CD14-positive monocyte (primary cell): Measurements from ENCODE around the gene KSR2. TPM values are rescaled to one million over a fixed set of nuclear protein-coding genes. Genes with fewer than 3 reads are reported as not detected.

Experiments used
- DNase-seq, 3 donors: peaks; one replicate each; pipeline ENCODE4 v3.0.0-alpha.2; 2011 to 2022
- H2AFZ ChIP-seq: 2 replicates; pipeline ENCODE4 v1.6.0; 2012; ENCODE audit warnings: mild to moderate bottlenecking, low read depth, low read length, inconsistent platforms; ENCODE audit not compliant: insufficient read depth, poor library complexity, severe bottlenecking
- H3K27ac ChIP-seq, 2 donors: 1 replicate in 1 of 2; 2 replicates in 1 of 2; pipeline ENCODE4 v1.5.1; 2012 to 2013; ENCODE audit warnings: low read length in 2 of 2, control low read depth in 1 of 2, inconsistent platforms in 1 of 2, low read depth in 1 of 2, mild to moderate bottlenecking in 1 of 2
- H3K27me3 ChIP-seq, 2 donors: one replicate each; pipeline versions ENCODE4 v1.6.0 to v1.6.1; 2011 to 2013; ENCODE audit warnings: low read length in 2 of 2; ENCODE audit not compliant: control insufficient read depth in 2 of 2, insufficient read depth in 2 of 2
- H3K36me3 ChIP-seq, 2 donors: replicated peaks in 1 of 2; 1 replicate in 1 of 2; 2 replicates in 1 of 2; pipeline versions ENCODE4 v1.5.1 to v1.6.1; 2012 to 2013; ENCODE audit warnings: low read length in 2 of 2, control low read depth in 1 of 2, inconsistent platforms in 1 of 2, mild to moderate bottlenecking in 1 of 2; ENCODE audit not compliant: insufficient read depth in 2 of 2, control insufficient read depth in 1 of 2
- H3K4me1 ChIP-seq, 2 donors: 1 replicate in 1 of 2; 2 replicates in 1 of 2; pipeline versions ENCODE4 v1.5.1 to v1.6.1; 2012 to 2013; ENCODE audit warnings: low read length in 2 of 2, control low read depth in 1 of 2, inconsistent platforms in 1 of 2, mild to moderate bottlenecking in 1 of 2, moderate library complexity in 1 of 2; ENCODE audit not compliant: insufficient read depth in 2 of 2, control insufficient read depth in 1 of 2
- H3K4me2 ChIP-seq: replicated peaks from 2 replicates; pipeline ENCODE3; 2012; ENCODE audit warnings: low read length, moderate library complexity, mild to moderate bottlenecking; ENCODE audit not compliant: poor library complexity, severe bottlenecking; ENCODE audit errors: extremely low read depth
- H3K4me3 ChIP-seq, 3 experiments: fragments of 200-600 bp in 1 of 3; sonication (generic) in 1 of 3; replicated peaks in 1 of 3; 1 replicate in 2 of 3; 2 replicates in 1 of 3; pipeline ENCODE4 v1.5.1; 2011 to 2013; ENCODE audit warnings: low read length in 3 of 3, mild to moderate bottlenecking in 3 of 3, control low read depth in 2 of 3, low read depth in 2 of 3, inconsistent platforms in 1 of 3, moderate library complexity in 1 of 3
- H3K79me2 ChIP-seq: 2 replicates; pipeline ENCODE4 v1.6.0; 2012; ENCODE audit warnings: mild to moderate bottlenecking, control low read depth, inconsistent platforms, low read length, moderate library complexity; ENCODE audit not compliant: insufficient read depth
- H3K9ac ChIP-seq: 2 replicates; pipeline ENCODE4 v1.6.0; 2017; ENCODE audit warnings: low read length, mild to moderate bottlenecking; ENCODE audit not compliant: insufficient read depth, poor library complexity, severe bottlenecking
- H3K9me3 ChIP-seq, 2 donors: replicated peaks in 1 of 2; 1 replicate in 1 of 2; 2 replicates in 1 of 2; pipeline versions ENCODE4 v1.5.1 to v1.6.1; 2012 to 2013; ENCODE audit warnings: low read length in 2 of 2, control low read depth in 1 of 2; ENCODE audit not compliant: control insufficient read depth in 1 of 2, insufficient read depth in 1 of 2
- H4K20me1 ChIP-seq: 2 replicates; pipeline ENCODE4 v1.6.0; 2012; ENCODE audit warnings: mild to moderate bottlenecking, low read length, control low read depth, moderate library complexity; ENCODE audit not compliant: insufficient read depth
- H3K27ac Mint-ChIP-seq, 7 donors: one replicate each; pipeline ENCODE4 v1.8.0; 2020; ENCODE audit warnings: mild to moderate bottlenecking in 7 of 7, mixed read lengths in 7 of 7, moderate library complexity in 6 of 7, inconsistent platforms in 2 of 7
- H3K27me3 Mint-ChIP-seq, 3 donors: one replicate each; pipeline ENCODE4 v1.8.0; 2021 to 2022; ENCODE audit warnings: low read depth in 3 of 3, mild to moderate bottlenecking in 3 of 3, mixed read lengths in 3 of 3, moderate library complexity in 3 of 3, inconsistent platforms in 1 of 3
- H3K36me3 Mint-ChIP-seq, 2 donors: one replicate each; pipeline ENCODE4 v1.8.0; 2020; ENCODE audit warnings: mixed read lengths in 2 of 2, inconsistent platforms in 1 of 2, mild to moderate bottlenecking in 1 of 2
- H3K4me1 Mint-ChIP-seq: one replicate; pipeline ENCODE4 v1.8.0; 2020; ENCODE audit warnings: mild to moderate bottlenecking, mixed read lengths
- H3K4me3 Mint-ChIP-seq, 2 donors: one replicate each; pipeline ENCODE4 v1.8.0; 2020; ENCODE audit warnings: mild to moderate bottlenecking in 2 of 2, mixed read lengths in 2 of 2, moderate library complexity in 1 of 2
- H3K9me3 Mint-ChIP-seq, 7 donors: one replicate each; pipeline ENCODE4 v1.8.0; 2020 to 2022; ENCODE audit warnings: mixed read lengths in 7 of 7, mild to moderate bottlenecking in 6 of 7, moderate library complexity in 6 of 7, inconsistent platforms in 2 of 7
- WGBS: methylation state at CpG from one replicate; pipeline ENCODE4 v1.1.5; 2013; ENCODE audit warnings: missing lambda C conversion rate; ENCODE audit not compliant: insufficient coverage; 5-methylcytosine and 5-hydroxymethylcytosine counted together
- intact Hi-C, 2 donors: fragments of 100-400 bp; cut with micrococcal nuclease; formaldehyde crosslinking; loops; one replicate each; pipeline versions ENCODE4 v1.15.0 to v1.15.1; 2023
- polyA plus RNA-seq, 3 donors: library from polyadenylated mRNA; depleted of rRNA in 1 of 3; unstranded in 2 of 3; stranded (reverse) in 1 of 3; fragments of 300-500 nt in 2 of 3; fragments of >200 nt in 1 of 3; fragmentation: Illumina TruSeq in 2 of 3; gene quantifications; 1 replicate in 2 of 3; 2 replicates in 1 of 3; pipeline ENCODE4 v1.2.3, GENCODE V29; 2012 to 2021
- TF ChIP-seq, protein P1 (sequence below): fragments of 200-600 bp; IDR thresholded peaks from one replicate; pipeline ENCODE4 v1.8.0; 2022; ENCODE audit warnings: antibody characterized with exemption, mild to moderate bottlenecking

The KSR2 gene
- polyA plus RNA-seq, 3 donors, result not detected

DNA sequence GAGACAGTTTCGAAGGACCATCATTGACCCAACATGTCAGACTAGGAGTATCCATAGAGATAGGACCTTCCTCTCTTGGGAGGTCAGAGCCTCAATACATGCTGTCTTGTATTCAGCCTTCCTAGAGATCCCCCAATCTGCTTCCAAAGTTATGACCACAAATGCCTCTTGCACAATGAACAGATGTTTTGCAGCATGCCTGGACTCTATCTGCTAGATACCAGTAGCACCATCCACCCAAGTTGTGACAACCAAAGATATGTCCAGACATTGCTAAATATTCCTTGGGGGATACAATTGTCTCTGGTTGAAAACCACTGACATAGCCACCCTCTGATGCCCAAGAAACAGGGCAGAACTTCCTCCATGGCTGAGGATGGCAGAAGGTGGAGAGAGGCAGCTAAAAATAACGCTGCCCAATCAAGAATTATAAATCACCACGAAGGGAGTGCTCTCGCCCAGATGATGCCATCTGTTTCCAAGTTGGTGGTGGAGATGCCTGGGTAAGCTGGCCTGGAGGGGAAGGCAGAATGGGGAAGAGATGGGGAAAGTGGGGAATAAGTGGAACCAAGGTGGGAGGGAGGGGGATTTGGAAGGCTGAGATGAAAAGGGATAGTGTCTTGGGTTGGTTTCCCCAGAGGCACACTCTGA, 564.5 kb downstream of the KSR2 start:
- no peaks in the 10 kb centered on the region for H3K36me3 ChIP-seq
- Mint-ChIP-seq H3K4me3 (peak overlapping the region in 1 of 2 donors; percentile 47), H3K4me1 (peaks cover 18% of the 10 kb centered on the region), H3K9me3 (peaks cover 0 to 14% (median 8%) of the 10 kb centered on the region in 7 donors), H3K27ac (peak overlapping the region; percentile 2 to 93 (median 86)), H3K27me3 (peaks cover 2 to 9% (median 6%) of the 10 kb centered on the region in 3 donors), H3K36me3 (no peaks in the 10 kb centered on the region)
- no peak overlapping the region for H2AFZ ChIP-seq
- no peaks in the 10 kb centered on the region for H3K79me2 ChIP-seq
- H4K20me1 ChIP-seq, result no peaks in the 10 kb centered on the region
- H3K27ac ChIP-seq, result peak overlapping the region in 1 of 2 donors; percentile 33
- whole genome bisulfite sequencing, result 71% methylated on average over 4 of the region's 4 CpGs
- DNase-seq, result no peak
- no peak overlapping the region for H3K4me2 ChIP-seq
- H3K9ac ChIP-seq, result no peak overlapping the region
- H3K27me3 ChIP-seq, result no peaks in the 10 kb centered on the region
- intact Hi-C loops, result no loop called here
- peaks cover 5 to 11% of the 10 kb centered on the region in 2 donors for H3K4me1 ChIP-seq
- peaks cover 6 to 7% of the 10 kb centered on the region in 2 donors for H3K9me3 ChIP-seq
- no peak overlapping the region for H3K4me3 ChIP-seq
- TF ChIP-seq, protein P1, sequence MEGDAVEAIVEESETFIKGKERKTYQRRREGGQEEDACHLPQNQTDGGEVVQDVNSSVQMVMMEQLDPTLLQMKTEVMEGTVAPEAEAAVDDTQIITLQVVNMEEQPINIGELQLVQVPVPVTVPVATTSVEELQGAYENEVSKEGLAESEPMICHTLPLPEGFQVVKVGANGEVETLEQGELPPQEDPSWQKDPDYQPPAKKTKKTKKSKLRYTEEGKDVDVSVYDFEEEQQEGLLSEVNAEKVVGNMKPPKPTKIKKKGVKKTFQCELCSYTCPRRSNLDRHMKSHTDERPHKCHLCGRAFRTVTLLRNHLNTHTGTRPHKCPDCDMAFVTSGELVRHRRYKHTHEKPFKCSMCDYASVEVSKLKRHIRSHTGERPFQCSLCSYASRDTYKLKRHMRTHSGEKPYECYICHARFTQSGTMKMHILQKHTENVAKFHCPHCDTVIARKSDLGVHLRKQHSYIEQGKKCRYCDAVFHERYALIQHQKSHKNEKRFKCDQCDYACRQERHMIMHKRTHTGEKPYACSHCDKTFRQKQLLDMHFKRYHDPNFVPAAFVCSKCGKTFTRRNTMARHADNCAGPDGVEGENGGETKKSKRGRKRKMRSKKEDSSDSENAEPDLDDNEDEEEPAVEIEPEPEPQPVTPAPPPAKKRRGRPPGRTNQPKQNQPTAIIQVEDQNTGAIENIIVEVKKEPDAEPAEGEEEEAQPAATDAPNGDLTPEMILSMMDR, result no peak

DNA sequence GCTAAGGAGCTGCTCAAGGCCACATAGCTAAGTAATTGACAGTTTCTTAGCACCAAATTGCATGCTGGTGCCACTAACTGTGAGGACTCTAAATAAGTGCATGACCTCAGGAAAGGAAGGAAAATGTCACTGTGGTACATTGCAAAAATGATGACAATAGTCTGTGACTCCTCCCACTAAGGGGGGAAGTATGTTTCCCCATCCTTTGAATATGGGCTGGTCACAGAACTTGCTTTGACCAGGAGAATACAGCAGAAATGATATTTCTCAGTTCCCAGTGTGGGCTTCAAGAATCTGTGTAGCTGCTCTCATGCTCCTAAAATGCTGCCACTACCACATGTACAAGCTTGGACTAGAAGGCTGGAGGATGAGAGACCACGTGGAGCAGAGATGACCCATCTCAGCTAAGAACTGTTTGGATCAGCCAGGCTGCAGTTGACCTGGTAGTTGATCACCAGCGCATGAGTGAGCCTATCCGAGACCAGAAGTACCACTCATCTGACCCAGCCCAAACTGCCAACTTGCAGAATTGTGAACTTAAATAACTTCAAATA, 565.1 kb downstream of the KSR2 start:
- peaks cover 0 to 20% (median 13%) of the 10 kb centered on the region in 7 donors for H3K9me3 Mint-ChIP-seq
- H3K9me3 ChIP-seq, result peaks cover 6 to 7% of the 10 kb centered on the region in 2 donors
- H4K20me1 ChIP-seq, result no peaks in the 10 kb centered on the region
- peak overlapping the region in 1 of 2 donors; percentile 33 for H3K27ac ChIP-seq
- H3K79me2 ChIP-seq, result no peaks in the 10 kb centered on the region
- H3K4me1 ChIP-seq, result peaks cover 5 to 11% of the 10 kb centered on the region in 2 donors
- no peak overlapping the region for H3K4me2 ChIP-seq
- H3K4me1 Mint-ChIP-seq, result peaks cover 18% of the 10 kb centered on the region
- no peaks in the 10 kb centered on the region for H3K36me3 ChIP-seq
- no peaks in the 10 kb centered on the region for H3K27me3 ChIP-seq
- no peak overlapping the region for H2AFZ ChIP-seq
- H3K27ac Mint-ChIP-seq, result peak overlapping the region in 4 of 7 donors; percentile 68 to 93 (median 90)
- H3K9ac ChIP-seq, result no peak overlapping the region
- H3K4me3 Mint-ChIP-seq, result no peak overlapping the region
- DNase-seq, result peak in 2 of 3 donors; percentile 2 to 12
- WGBS, result 100% methylated on average over 1 of the region's 3 CpGs
- peaks cover 4 to 9% (median 4%) of the 10 kb centered on the region in 3 donors for H3K27me3 Mint-ChIP-seq
- intact Hi-C loops, result no loop called here
- TF ChIP-seq, protein P1, result no peak
- no peaks in the 10 kb centered on the region for H3K36me3 Mint-ChIP-seq
- H3K4me3 ChIP-seq, result no peak overlapping the region

Other genes with a start within 250 kb of the KSR2 start
- 1 to 10 TPM; 6.6 to 8.0 (median 7.5) TPM for gene RFC5, start 47.7 kb upstream of the KSR2 start, polyA plus RNA-seq
- gene WSB2, start 92.2 kb upstream of the KSR2 start, polyA plus RNA-seq, result 10 to 100 TPM; 25.4 to 36.3 (median 25.8) TPM
- 1 to 10 TPM; 1.5 to 2.3 (median 1.5) TPM for gene VSIG10, start 135.0 kb upstream of the KSR2 start, polyA plus RNA-seq
- gene PEBP1, start 167.1 kb upstream of the KSR2 start, polyA plus RNA-seq, result 10 to 100 TPM; 23.0 to 57.9 (median 47.6) TPM